WERI-Rb-1 (cell line): ENCODE data around the gene NRXN2.

Experiments
- DNase-seq: peaks from one replicate; pipeline ENCODE4 v3.0.0-alpha.2; 2020
- H3K27ac ChIP-seq: fragments of 250-450 bp; sonication (Bioruptor Pico); 2 replicates; pipeline ENCODE4 v1.5.1; 2020; ENCODE audit warnings: mild to moderate bottlenecking, moderate library complexity
- H3K27me3 ChIP-seq: fragments of 250-450 bp; sonication (Bioruptor Pico); 2 replicates; pipeline ENCODE4 v1.5.1; 2021; ENCODE audit warnings: mild to moderate bottlenecking, low read depth, moderate library complexity; ENCODE audit not compliant: insufficient read depth, severe bottlenecking
- H3K36me3 ChIP-seq: fragments of 250-450 bp; sonication (Bioruptor Pico); 2 replicates; pipeline ENCODE4 v1.5.1; 2020; ENCODE audit warnings: mild to moderate bottlenecking, moderate library complexity
- H3K4me3 ChIP-seq: 2 replicates; pipeline ENCODE4 v1.5.1; 2011; ENCODE audit warnings: low read depth, mild to moderate bottlenecking, control low read depth, low read length
- H3K9me3 ChIP-seq: fragments of 250-450 bp; sonication (Bioruptor Pico); 2 replicates; pipeline ENCODE4 v1.5.1; 2021; ENCODE audit warnings: mild to moderate bottlenecking, moderate library complexity; ENCODE audit not compliant: severe bottlenecking
- CTCF ChIP-seq: IDR thresholded peaks from 2 replicates; pipeline ENCODE4 v1.5.1; 2011; ENCODE audit warnings: low read depth, mild to moderate bottlenecking, control low read depth, inconsistent platforms, low read length

Gene NRXN2

GRCh38 chr11:64639885-64640284 lies 83.1 kb downstream of the NRXN2 start:
- Histone ChIP-seq H3K36me3 (peaks cover 3% of the 10 kb centered on the region), H3K9me3 (no peaks in the 10 kb centered on the region), H3K27me3 (no peaks in the 10 kb centered on the region), H3K27ac (no peak overlapping the region), H3K4me3 (no peak overlapping the region)
- TF ChIP-seq CTCF: no peak
- no peak for DNase-seq

- TF ChIP-seq CTCF: no peak
- H3K4me3 ChIP-seq: no peak overlapping the region
- DNase-seq: no peak
- H3K36me3 ChIP-seq: peaks cover 8% of the 10 kb centered on the region
- H3K27ac ChIP-seq: no peak overlapping the region
- no peaks in the 10 kb centered on the region for H3K27me3 ChIP-seq
- no peaks in the 10 kb centered on the region for H3K9me3 ChIP-seq
Observed at GRCh38 chr11:64638829-64639228, 84.2 kb downstream of the NRXN2 start.

- no peak for DNase-seq
- H3K27ac ChIP-seq: no peak overlapping the region
- no peaks in the 10 kb centered on the region for H3K9me3 ChIP-seq
- no peaks in the 10 kb centered on the region for H3K27me3 ChIP-seq
- TF ChIP-seq CTCF: no peak
- peaks cover 8% of the 10 kb centered on the region for H3K36me3 ChIP-seq
- no peak overlapping the region for H3K4me3 ChIP-seq
Observed at GRCh38 chr11:64638018-64638665, 84.9 kb downstream of the NRXN2 start.

- Histone ChIP-seq H3K27me3 (no peaks in the 10 kb centered on the region), H3K9me3 (no peaks in the 10 kb centered on the region), H3K27ac (no peak overlapping the region), H3K36me3 (peaks cover 8% of the 10 kb centered on the region), H3K4me3 (no peak overlapping the region)
- TF ChIP-seq CTCF: no peak
- DNase-seq: no peak
Observed at GRCh38 chr11:64637334-64638017, 85.5 kb downstream of the NRXN2 start.

GRCh38 chr11:64633555-64634159 lies 89.3 kb downstream of the NRXN2 start:
- DNase-seq: no peak
- H3K4me3 ChIP-seq: no peak overlapping the region
- no peaks in the 10 kb centered on the region for H3K9me3 ChIP-seq
- peaks cover 22% of the 10 kb centered on the region for H3K36me3 ChIP-seq
- no peak for TF ChIP-seq CTCF
- no peaks in the 10 kb centered on the region for H3K27me3 ChIP-seq
- no peak overlapping the region for H3K27ac ChIP-seq
